Hematopoietic multipotent progenitor cell treated with erythropoietin and hydrocortisone succinate and interleukin-3 and kit ligand, for 15 days (in vitro differentiated cells): ENCODE measurements around the gene MYO10.
A peak's percentile ranks its signal among the peaks of the same experiment; 100 is the strongest.

Source experiments
- DNase-seq: peaks from one replicate; pipeline ENCODE4 v3.0.0-alpha.2; 2015; ENCODE audit warnings: low spot score

The MYO10 gene

GRCh38 chr5:16943846-16944678 lies 8.0 kb upstream of the MYO10 start:
- DNase-seq = no peak

- DNase-seq = no peak
Measured at GRCh38 chr5:16937503-16938161, 1.5 kb upstream of the MYO10 start.

DNA sequence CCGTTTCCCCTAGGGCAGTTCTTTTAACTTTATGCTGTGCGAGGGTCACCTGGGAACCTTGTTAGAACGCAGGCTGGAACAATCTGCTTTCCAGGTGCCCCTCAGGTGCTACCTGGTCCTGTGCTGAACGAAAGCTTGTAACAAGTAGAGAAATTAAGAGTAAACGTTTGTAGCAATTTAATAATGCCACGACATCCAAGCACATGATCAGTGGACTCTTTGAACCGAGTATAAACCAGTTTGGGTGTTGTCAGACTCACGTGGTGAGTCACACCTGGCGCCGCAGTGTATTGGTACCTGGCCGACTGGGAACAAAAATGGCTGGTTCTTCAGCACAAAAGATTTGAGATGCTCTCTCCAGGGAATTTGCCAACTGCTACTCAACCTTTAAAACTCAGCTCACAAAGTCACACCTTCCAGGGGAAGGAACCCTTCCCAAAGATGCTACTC lies 926 bp upstream of the MYO10 start:
- DNase-seq = no peak

DNA sequence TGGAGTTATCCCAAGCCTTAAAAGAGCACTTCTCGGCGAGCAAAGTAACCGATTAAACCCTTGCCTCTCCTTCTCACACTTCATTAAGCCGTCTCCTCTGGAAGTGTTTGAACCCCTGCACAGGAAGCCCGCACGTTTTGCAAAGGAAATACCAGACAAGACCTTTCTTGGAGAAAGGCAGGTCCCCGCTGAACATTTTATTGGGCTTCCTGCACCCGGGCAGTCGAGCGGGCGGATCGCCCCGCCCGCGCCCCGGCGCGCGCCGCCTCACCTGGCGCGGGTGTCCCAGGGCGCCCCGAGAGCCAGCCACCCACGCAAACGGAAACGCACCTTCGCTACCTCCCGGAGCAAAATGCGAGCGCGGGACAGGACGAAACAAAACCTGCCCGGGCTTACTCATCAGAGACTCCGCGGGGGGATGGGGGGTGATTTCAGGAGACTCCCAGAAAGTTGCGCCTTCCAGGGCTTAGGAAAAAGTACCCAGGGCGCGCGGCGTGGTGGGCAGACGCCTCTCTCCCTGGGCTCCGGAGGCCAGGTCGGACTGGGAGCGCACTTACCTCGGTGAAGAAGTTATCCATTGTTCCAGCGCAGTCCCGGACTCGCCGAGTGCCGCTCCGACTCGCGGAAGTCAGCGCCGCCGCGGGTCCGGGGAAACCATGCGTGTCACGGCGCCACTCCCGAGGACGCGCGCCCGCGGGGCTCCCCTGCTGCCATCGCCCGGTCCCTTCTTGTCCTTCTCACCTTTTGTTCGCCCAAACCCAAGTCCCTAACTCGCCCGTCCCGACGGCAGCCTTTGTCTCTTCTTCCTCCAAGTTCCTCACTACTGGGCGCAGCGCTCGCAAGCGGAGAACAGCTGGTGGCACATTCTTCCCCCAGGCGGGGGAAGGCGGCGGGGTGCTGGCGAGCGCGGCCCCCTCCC lies 598 bp downstream of the MYO10 start:
- DNase-seq = no peak

- DNase-seq = no peak
Measured at GRCh38 chr5:16934677-16935153, 1.4 kb downstream of the MYO10 start.

- peak; percentile 28 for DNase-seq
Measured at GRCh38 chr5:16934123-16934522, 2.0 kb downstream of the MYO10 start.

GRCh38 chr5:16933337-16933736 lies 2.8 kb downstream of the MYO10 start:
- DNase-seq = no peak

DNA sequence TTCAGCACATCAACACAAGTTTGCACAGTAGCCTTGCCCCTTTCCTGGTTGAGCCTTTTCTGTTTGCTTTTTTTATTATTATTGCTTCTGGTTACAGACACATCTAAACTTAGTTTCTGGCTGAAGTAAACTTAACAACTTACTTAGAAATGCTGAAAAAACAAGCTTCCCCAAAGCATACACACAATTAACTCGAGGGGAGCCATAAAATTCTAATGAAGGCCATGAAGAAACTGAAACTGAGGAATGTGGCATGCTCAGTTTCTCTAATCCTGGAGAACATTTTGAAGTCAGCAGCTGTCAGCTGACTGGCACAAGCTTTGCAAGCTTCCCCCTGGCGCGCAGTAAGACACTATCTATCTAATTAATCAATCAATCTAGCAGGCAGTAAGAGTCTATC lies 3.7 kb downstream of the MYO10 start:
- DNase-seq = no peak

- no peak for DNase-seq
Measured at GRCh38 chr5:16931334-16932110, 4.6 kb downstream of the MYO10 start.

GRCh38 chr5:16930496-16930895 lies 5.6 kb downstream of the MYO10 start:
- no peak for DNase-seq

GRCh38 chr5:16929831-16930230 lies 6.3 kb downstream of the MYO10 start:
- no peak for DNase-seq

DNA sequence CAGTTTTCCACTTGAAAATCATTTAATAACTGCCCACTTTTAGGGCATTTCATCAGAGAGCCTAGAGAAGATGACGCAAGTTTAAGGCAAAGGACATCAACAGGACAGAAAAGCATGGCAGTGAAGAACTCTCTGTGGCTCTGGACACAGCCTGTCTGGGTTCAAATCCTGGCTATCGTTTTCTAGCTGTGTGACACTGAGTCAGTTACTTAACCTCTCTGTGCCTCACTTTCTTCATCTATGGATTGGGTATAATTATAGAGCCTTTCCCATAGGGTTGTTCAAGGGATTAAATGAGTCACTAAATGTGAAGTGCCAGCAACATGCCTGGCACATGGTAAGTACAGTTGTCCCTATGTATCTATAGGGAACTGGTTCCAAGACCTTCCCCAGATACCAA lies 6.7 kb downstream of the MYO10 start:
- DNase-seq = no peak

DNA sequence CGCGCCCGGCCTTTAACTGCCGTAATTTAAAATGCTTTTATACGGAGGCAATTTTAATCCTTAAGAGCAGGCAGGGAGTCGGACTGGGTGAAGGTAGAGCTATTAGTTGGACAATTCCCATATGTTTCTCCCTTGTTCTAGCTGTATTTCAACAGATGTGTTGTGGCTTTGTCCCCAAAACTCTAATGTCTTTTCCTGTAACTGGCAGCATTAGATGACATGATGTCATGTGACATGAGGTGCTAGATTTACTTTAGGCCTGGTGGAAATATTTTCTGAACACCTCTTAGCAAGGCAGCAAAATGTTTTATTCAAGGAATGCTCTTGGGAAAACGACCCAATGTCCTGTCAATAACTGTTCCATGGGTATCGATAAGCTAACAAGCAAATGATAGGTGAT lies 8.5 kb downstream of the MYO10 start:
- DNase-seq = no peak

- no peak for DNase-seq
Measured at GRCh38 chr5:16926417-16926816, 9.7 kb downstream of the MYO10 start.

DNA sequence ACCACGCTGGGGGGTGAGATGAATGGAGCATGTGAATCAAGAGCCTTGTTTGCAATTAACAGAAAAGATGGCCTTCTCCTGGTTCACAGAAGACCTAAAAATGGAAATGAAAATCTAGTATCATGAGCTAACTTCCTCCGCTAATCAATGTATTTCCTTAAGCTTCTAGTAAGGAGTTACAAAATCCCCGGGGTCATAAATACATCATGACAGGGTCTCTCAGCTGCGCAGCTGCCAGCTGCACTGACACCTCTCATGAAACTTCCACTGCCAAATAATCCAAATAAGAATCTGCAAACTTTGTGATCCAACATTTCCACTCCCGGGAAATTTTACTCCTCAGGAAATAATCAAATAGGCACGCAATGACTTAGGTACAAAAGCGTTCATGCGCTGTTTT lies 11.9 kb downstream of the MYO10 start:
- DNase-seq = no peak

- no peak for DNase-seq
Measured at GRCh38 chr5:16922430-16922829, 13.7 kb downstream of the MYO10 start.

GRCh38 chr5:16921211-16921610 lies 14.9 kb downstream of the MYO10 start:
- DNase-seq = no peak

DNA sequence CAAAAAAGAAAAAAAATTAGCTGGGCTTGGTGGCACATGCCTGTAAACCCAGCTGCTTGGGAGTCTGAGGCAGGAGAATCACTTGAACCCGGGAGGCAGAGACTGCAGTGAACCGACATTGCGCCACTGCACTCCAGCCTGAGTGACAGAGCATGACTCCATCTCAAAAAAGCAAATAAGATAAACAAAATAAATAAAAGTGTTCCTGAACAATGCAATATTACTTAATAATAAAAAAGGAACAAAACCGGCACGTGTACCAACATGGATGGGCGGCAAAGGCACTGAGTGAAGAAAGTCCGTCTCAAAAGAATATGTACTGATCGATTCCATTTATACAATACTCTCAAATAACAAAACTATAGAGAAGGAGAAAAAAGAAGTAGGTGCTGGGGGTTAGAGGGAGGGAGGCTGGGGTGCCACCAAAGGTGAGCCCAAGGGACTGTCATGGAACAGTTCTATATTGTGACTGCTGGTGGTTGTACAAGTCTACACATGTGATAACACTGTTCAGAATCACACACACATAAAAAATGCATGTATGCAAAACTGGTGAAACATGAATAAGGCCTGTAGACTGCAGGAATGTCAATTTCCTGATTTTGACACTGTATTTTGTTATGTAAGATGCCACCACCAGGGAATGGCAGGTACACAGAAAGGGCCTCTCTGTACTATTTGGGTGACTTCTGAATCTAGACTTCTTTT lies 15.8 kb downstream of the MYO10 start:
- DNase-seq = no peak

DNA sequence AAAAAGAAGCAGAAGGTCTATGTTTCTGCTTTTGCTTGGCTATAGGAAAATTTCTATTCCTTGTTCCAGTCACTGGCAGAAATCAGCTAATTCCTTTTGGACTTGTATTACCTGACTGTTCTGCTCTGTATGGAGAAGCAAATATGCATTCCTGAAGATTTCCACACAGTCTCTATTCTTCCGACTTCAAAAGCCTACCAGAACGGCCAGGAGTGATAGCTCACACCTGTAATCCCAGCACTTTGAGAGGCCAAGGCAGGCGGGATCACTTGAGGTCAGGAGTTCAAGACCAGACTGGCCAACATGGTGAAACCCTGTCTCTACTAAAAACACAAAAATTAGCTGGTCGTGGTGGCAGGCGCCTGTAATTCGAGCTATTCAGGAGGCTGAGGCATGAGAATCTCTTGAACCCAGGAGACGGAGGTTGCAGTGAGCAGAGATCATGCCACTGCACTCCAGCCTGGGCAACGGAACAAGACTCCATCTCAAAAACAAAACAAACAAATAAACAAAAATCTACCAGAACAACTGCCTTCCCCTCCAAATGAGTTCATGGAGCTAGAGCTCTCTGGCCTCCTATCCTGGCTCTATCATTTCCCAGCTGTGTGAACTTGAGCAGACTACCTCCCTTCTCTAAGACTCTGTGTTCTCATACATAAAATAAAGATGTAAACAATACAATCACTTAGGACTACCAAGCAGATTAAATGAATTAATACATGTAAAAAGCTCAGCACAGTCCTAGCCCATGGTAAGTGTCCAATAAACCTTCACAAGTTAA lies 17.0 kb downstream of the MYO10 start:
- no peak for DNase-seq

- no peak for DNase-seq
Measured at GRCh38 chr5:16918156-16918555, 17.9 kb downstream of the MYO10 start.
